DND-41 (cell line): ENCODE data around the gene ITGAX.
A peak's percentile ranks its signal among the peaks of the same experiment; 100 is the strongest.

ENCODE experiments used
- ATAC-seq: fragments of 200-7000 bp; cut with Tn5 transposase; 3 replicates; pipeline ENCODE4 v1.9.1; 2021; ENCODE audit warnings: low read depth; ENCODE audit not compliant: insufficient read depth
- DNase-seq: peaks from one replicate; pipeline ENCODE4 v3.0.0-alpha.2; 2020
- H2AFZ ChIP-seq: 2 replicates; pipeline ENCODE4 v1.6.0; 2012; ENCODE audit warnings: low read depth, low read length
- H3K27ac ChIP-seq: 2 replicates; pipeline ENCODE4 v1.5.1; 2012; ENCODE audit warnings: low read length, inconsistent platforms
- H3K27me3 ChIP-seq: fragments of 200-600 bp; sonication (generic); 2 replicates; pipeline ENCODE4 v1.6.0; 2012; ENCODE audit warnings: low read length, mild to moderate bottlenecking, inconsistent platforms; ENCODE audit not compliant: insufficient read depth, poor library complexity
- H3K36me3 ChIP-seq: 2 replicates; pipeline ENCODE4 v1.5.1; 2012; ENCODE audit warnings: low read length, inconsistent platforms; ENCODE audit not compliant: insufficient read depth
- H3K4me1 ChIP-seq: 2 replicates; pipeline ENCODE4 v1.5.1; 2012; ENCODE audit warnings: mild to moderate bottlenecking, low read length; ENCODE audit not compliant: insufficient read depth
- H3K4me2 ChIP-seq: 2 replicates; pipeline ENCODE4 v1.6.0; 2012; ENCODE audit warnings: mild to moderate bottlenecking, moderate library complexity, low read length, inconsistent platforms; ENCODE audit not compliant: insufficient read depth
- H3K4me3 ChIP-seq, 2 experiments: fragments of 200-600 bp in 1 of 2; shearing (Covaris generic) in 1 of 2; 2 replicates each; pipeline ENCODE4 v1.5.1; 2012 to 2016; ENCODE audit warnings: inconsistent platforms in 2 of 2, low read length in 2 of 2, mild to moderate bottlenecking in 2 of 2, low read depth in 1 of 2, moderate library complexity in 1 of 2
- H3K79me2 ChIP-seq: 2 replicates; pipeline ENCODE4 v1.6.0; 2012; ENCODE audit warnings: low read length, inconsistent platforms; ENCODE audit not compliant: insufficient read depth
- H3K9ac ChIP-seq: 2 replicates; pipeline ENCODE4 v1.6.0; 2012; ENCODE audit warnings: low read depth, mild to moderate bottlenecking, inconsistent platforms, low read length, moderate library complexity
- H3K9me3 ChIP-seq: 2 replicates; pipeline ENCODE4 v1.5.1; 2012; ENCODE audit warnings: low read length, moderate library complexity, mild to moderate bottlenecking, inconsistent platforms; ENCODE audit not compliant: insufficient read depth, severe bottlenecking
- H4K20me1 ChIP-seq: 2 replicates; pipeline ENCODE4 v1.6.0; 2012; ENCODE audit warnings: low read length; ENCODE audit not compliant: insufficient read depth
- CTCF ChIP-seq: IDR thresholded peaks from 2 replicates; pipeline ENCODE4 v1.5.1; 2012; ENCODE audit warnings: borderline replicate concordance, low read length, moderate library complexity, mild to moderate bottlenecking; ENCODE audit not compliant: poor library complexity, severe bottlenecking; ENCODE audit errors: extremely low read depth
- EZH2 ChIP-seq: IDR thresholded peaks from 3 replicates; pipeline ENCODE4 v1.6.1; 2012; ENCODE audit warnings: borderline replicate concordance, low read depth, mild to moderate bottlenecking, moderate library complexity, low read length, inconsistent platforms; ENCODE audit not compliant: severe bottlenecking

Gene ITGAX

DNA sequence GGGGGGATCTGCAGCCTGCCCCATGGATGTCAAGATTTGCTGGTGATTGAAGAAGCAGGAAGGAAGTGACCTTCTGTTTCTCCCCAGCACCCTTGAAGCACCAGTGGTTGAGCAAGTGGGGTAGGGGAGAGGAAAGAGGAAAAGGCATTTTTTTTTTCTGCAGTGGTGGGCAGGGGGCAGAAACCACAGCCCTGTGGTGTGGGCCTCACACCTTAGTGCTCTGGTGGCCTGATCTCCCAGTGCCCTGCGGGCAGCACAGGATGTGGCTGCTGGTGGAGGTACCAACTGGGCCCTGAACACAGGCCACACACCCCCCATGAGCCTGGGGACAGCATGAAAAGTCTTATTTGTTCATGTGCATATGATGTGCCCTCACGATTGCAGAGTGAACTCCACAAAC lies 45.2 kb downstream of the ITGAX start:
- H3K36me3 ChIP-seq, result no peaks in the 10 kb centered on the region
- no peak overlapping the region for H3K4me3 ChIP-seq
- H2AFZ ChIP-seq, result no peak overlapping the region
- no peaks in the 10 kb centered on the region for H3K9me3 ChIP-seq
- TF ChIP-seq CTCF (no peak), EZH2 (no peak)
- no peaks in the 10 kb centered on the region for H3K4me1 ChIP-seq
- H3K9ac ChIP-seq, result no peak overlapping the region
- H3K27me3 ChIP-seq, result no peaks in the 10 kb centered on the region
- no peak overlapping the region for H3K4me2 ChIP-seq
- no peak overlapping the region for H3K27ac ChIP-seq
- no peaks in the 10 kb centered on the region for H3K79me2 ChIP-seq
- DNase-seq (peak; percentile 32), ATAC-seq (peak; percentile 63)
- H4K20me1 ChIP-seq, result no peaks in the 10 kb centered on the region

GRCh38 chr16:31401436-31401835 lies 46.5 kb downstream of the ITGAX start:
- ATAC-seq (no peak), DNase-seq (no peak)
- no peaks in the 10 kb centered on the region for H3K79me2 ChIP-seq
- no peak overlapping the region for H2AFZ ChIP-seq
- H3K36me3 ChIP-seq, result no peaks in the 10 kb centered on the region
- no peaks in the 10 kb centered on the region for H3K9me3 ChIP-seq
- H3K27ac ChIP-seq, result no peak overlapping the region
- H3K4me1 ChIP-seq, result no peaks in the 10 kb centered on the region
- H3K9ac ChIP-seq, result no peak overlapping the region
- no peaks in the 10 kb centered on the region for H3K27me3 ChIP-seq
- H3K4me3 ChIP-seq, result no peak overlapping the region
- no peaks in the 10 kb centered on the region for H4K20me1 ChIP-seq
- TF ChIP-seq EZH2 (no peak), CTCF (no peak)
- H3K4me2 ChIP-seq, result no peak overlapping the region

- Histone ChIP-seq H3K27ac (no peak overlapping the region), H3K4me3 (no peak overlapping the region), H3K4me1 (no peaks in the 10 kb centered on the region), H2AFZ (no peak overlapping the region), H3K9ac (no peak overlapping the region), H4K20me1 (no peaks in the 10 kb centered on the region), H3K27me3 (no peaks in the 10 kb centered on the region), H3K9me3 (no peaks in the 10 kb centered on the region), H3K36me3 (no peaks in the 10 kb centered on the region), H3K4me2 (no peak overlapping the region), H3K79me2 (no peaks in the 10 kb centered on the region)
- ATAC-seq (no peak), DNase-seq (no peak)
- TF ChIP-seq CTCF, result no peak
- TF ChIP-seq EZH2, result no peak
These were observed 47.7 kb downstream of the ITGAX start for GRCh38 chr16:31402687-31403086.

- H3K4me3 ChIP-seq, result no peak overlapping the region
These were observed 48.8 kb downstream of the ITGAX start for GRCh38 chr16:31403590-31404352.

More at GRCh38 chr16:31403590-31404352, 48.8 kb downstream of the ITGAX start:
- H3K27ac ChIP-seq, result no peak overlapping the region
- no peak for ATAC-seq
- H4K20me1 ChIP-seq, result no peaks in the 10 kb centered on the region
- H3K9ac ChIP-seq, result no peak overlapping the region
- H3K4me2 ChIP-seq, result no peak overlapping the region
- no peak overlapping the region for H2AFZ ChIP-seq
- no peaks in the 10 kb centered on the region for H3K36me3 ChIP-seq
- no peaks in the 10 kb centered on the region for H3K79me2 ChIP-seq
- no peak for DNase-seq
- TF ChIP-seq EZH2 (no peak), CTCF (no peak)
- H3K9me3 ChIP-seq, result no peaks in the 10 kb centered on the region
- no peaks in the 10 kb centered on the region for H3K4me1 ChIP-seq
- no peaks in the 10 kb centered on the region for H3K27me3 ChIP-seq
